ENCODE measurements around the gene FSCN2.

The FSCN2 gene

DNA sequence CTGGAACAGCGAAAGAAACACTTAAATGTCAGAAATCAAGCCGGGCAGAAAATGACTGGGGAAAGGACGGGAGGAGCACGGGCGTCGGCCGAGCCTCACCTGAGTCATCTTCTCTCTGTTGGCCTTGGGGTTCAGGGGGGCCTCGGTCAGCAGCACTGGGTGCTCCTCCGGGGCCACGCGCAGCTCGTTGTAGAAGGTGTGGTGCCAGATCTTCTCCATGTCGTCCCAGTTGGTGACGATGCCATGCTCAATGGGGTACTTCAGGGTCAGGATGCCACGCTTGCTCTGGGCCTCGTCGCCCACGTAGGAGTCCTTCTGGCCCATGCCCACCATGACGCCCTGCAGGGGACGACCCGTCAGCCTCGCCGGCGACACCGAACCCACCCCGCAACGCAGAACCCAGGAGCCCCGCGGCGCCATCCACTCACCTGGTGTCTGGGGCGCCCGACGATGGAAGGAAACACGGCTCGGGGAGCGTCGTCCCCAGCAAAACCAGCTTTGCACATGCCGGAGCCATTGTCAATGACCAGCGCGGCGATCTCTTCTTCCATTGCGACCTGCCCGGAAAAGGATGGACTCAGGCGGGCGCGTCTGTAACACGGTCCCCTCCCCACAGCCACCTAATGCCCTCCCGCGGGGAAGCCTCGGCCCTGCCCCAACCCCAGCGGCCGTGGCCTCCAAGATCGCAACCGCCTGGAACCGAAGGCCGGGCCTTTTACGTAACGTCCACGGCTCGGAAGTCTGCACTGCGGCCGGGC is 16.2 kb upstream of the FSCN2 start:
- DNase-seq: peak in 1 of 58 donors; percentile 74

- DNase-seq: peak; percentile 38 to 94 (median 89)
Observed at GRCh38 chr17:81512562-81513371, 15.4 kb upstream of the FSCN2 start, which contains the start of gene ACTG1. Gene ACTG1, minus strand, starts transcription at chr17:81512799. Its CDS starts 445 bp downstream, at chr17:81512354.

GRCh38 chr17:81513372-81513752 is 14.8 kb upstream of the FSCN2 start:
- peak in 35 of 58 donors; percentile 41 to 72 (median 58) for DNase-seq

- peak in 35 of 58 donors; percentile 35 to 72 (median 57) for DNase-seq
Observed at GRCh38 chr17:81513753-81514488, 14.3 kb upstream of the FSCN2 start.

DNA sequence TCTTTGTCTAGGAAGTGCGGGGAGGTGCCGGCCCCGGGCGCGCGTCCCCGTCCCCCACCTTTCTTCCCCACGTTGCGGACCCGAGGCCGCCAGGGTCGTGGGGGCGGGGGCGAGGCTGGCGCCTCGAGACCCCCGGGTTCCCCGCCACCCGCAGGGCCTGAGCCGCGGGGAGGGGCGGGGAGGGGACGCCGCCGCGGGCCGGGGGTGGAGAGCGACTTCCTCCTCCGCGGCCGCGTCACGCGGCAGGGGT is 13.8 kb upstream of the FSCN2 start:
- no peak for DNase-seq

DNA sequence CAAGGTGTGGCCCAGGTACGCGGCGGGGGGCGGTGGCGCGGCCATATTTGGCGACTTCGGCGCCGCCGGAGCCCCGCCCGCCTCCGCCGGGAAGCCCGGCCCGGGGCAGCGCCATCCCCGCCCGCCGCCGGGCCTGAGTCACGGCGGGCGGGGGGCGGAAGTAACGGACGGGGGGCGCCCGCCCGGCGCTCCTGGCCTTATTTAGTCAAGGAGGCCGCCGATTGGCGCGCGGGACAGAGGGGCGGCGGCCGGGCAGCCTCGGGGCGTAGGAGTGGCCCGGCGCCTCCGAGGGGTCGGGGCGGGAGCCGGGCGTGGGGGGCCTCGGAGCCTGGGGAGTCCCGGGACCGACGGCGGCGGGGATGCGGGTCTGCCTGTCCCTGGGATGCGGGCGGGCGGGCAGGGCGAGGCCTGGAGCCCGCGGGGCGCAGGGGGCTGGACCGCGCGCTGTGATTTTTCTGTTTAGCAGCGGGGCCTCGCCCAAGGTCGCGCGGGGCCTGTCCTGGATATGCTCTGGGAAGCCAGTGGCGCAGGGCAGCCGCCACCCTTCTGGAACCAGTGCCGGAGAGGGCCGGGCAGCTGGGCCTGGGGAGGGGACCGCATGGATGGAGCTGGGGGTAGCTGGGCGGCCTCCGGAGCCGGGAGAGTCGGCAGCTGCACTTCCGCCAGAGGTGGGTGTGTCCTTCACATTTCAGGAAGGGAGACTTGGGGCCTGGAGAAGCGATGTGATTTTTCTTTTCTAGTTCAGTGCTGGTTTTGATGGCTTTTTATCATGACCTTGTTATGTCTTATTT is 13.2 kb upstream of the FSCN2 start:
- peak in 26 of 58 donors; percentile 24 to 70 (median 42) for DNase-seq

DNA sequence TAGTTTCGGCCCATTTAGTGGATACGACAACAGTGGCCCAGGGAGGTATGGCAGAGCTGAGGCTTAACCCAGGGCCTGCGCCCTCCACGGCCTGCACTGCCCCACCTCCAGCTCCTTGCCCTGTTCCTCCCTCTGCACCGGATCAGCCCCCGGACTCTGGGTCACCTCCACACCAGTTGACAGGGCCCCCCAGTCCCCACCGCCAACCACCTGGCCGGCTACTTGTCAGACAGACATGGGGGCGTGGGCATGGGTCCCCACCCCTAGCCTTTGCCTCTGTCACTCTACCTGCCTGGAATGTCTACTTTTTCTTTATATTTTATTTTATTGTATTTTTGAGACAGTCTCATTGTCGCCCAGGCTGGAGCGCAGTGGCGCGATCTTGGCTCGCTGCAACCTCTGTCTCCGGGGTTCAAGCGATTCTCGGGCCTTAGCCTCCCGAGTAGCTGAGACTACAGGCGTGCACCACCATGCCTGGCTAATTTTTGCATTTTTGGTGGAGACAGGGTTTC is 12.6 kb upstream of the FSCN2 start:
- no peak for DNase-seq

DNA sequence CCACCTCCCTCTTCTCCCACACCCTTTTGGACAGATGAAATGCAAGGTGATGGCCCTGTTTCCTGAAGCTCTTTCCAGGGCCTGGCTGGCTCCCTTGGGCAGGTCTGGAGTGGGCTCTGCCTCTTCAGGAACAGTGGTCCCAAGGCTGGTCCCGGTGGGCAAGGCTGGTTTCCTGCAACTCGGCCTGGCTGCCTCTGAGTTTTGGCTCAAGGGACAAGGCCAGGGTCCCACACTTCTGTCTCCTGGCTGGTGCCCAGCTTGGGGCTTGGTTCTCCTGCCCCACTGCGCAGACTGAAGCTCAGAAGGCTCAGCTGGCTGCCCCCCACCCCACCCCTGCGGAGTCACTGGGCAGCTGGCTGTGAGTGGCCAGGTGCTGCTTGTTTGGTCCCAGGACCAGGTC is 11.7 kb upstream of the FSCN2 start:
- no peak for DNase-seq

DNA sequence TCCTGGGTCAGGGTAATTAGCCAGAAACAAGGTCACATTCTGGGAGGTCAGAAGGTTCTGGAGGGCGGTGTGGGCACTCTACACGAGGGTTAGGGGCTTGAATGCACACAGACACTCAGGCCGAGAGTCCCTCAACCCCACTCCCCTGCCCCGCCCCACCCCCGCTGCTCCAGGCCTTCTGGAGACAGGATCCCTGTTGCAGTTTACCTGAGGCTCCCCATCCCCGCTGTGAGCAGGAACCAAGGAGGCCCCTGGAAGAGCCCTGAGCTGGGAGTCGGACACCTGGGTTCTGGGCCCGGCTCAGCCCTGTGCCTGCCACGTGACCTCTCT is 11.2 kb upstream of the FSCN2 start:
- DNase-seq: no peak

DNA sequence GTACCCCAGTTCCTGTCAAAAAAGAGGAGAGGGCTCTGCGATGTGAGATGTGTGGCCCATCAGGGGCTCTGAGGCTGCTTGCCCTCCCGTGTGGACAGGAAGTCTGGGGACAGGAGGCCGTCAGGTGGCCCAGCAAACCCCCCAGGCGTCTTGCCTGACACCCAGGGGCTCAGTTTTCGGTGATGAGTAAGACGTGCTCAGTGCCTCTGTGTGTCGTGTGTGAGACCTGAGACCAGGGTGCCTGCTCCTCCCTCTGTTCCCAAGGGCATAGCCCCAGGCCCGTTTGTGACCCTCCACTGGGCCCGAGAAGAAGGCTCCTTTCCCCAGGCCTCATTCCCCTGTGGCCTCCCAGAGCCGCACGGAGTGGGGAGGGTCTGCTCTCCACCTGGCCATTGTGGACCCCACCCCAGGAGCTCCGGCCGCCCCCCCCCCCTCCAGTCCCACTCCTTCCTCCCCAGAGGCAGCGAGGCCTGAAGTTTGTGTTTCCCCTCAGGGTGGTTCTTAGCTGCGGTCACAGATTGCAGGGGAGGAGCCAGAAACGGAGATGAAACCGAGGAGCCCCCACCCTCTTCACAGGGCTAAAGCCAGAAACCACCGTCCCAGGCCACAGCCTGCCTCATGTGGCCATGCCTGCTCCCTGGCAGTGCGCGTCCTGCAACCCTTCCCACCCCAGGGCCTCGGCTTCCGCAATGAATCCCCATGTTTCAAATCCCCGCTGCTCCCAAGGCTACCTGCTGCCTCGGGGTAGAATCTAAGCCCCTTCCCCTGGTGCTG is 10.7 kb upstream of the FSCN2 start:
- no peak for DNase-seq

- no peak for DNase-seq
Observed at GRCh38 chr17:81518113-81518784, 9.9 kb upstream of the FSCN2 start.

- no peak for DNase-seq
Observed at GRCh38 chr17:81518785-81519283, 9.3 kb upstream of the FSCN2 start.

GRCh38 chr17:81519284-81520020 is 8.7 kb upstream of the FSCN2 start:
- DNase-seq: no peak

DNA sequence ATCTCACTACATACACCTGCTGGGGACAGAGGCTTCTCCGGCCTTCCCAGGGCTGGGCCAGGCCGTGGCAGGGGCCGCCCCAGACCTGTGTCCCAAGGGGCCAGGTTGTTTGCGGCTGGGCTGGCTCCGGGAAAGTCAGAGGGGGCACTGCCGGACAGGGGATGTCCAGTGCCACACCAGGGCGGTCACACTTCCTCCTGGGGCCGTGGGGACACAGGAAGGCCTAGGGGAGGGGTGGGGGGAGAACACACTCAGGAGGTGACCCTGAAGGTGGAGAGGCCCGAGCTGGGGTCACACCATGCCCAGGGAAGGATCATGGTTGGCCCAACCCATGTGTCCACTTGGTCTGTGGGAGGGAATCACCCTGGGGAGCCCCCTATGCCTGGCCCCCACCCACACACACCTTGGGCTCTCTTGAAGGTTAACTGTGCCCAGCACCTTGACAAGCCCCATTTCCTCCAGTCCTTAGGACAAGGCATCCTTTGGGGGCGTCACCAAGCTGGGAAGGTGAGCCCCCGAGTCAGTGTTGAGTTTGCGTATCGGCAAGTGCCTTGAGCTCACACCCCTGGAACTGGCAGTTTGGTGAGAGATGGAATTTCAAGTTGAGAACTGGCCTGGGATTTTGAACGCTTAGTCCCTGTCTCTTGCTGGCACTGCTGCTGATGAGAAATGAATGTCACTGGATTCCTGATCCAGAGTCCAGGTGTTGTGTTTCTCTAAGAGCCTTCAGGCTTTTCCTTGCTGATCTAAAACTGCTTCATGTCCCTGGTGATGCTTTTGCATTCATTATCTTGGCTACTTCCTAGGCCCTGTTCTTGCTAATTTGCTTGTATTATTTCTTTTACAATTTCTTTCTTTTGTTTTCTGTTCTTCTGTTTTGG is 7.9 kb upstream of the FSCN2 start:
- DNase-seq: no peak

DNA sequence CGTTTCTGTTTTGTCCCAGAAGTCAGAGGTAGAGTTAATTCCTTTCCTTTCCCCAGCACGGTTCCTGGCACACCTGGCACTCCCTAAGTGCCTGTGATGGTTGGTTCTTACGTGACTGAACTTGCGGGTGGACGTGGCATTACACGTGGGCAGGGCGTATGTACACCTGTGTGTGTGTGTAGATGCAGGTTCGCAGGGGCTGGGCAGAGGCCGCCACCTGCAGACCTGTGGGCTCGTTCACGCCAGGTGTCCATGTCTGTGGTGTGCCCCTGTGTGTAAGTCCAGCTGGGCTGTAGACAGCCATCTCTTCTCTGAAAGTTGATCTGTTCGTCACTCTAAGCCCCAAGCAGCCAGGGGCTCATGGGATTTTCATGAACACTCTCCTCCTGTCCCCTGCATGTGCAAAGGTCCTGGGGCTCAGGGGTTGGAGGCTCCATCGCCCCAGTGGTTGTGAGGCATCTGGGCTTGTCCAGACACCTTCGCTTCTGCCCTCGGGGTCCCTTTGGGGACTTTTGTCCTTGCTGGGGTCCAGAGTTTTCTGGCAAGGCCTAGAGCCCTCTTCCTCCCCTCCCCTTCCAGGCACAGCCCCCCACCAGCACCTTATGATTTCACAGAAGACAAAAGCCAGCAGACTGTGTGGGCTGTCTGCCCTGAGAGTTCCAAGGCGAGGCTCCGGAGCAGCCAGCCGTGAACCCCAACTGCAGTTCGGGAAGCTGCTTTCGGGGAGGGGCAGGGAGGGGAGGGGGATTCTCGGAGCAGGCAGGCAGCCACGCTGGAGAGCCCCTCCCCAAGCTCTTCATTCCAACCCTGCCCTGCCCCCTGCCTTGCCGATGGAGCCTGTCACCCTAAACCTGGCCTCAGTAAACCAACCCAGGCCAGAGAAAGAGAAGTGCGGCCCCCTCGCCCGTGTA is 5.4 kb upstream of the FSCN2 start:
- DNase-seq: no peak

DNA sequence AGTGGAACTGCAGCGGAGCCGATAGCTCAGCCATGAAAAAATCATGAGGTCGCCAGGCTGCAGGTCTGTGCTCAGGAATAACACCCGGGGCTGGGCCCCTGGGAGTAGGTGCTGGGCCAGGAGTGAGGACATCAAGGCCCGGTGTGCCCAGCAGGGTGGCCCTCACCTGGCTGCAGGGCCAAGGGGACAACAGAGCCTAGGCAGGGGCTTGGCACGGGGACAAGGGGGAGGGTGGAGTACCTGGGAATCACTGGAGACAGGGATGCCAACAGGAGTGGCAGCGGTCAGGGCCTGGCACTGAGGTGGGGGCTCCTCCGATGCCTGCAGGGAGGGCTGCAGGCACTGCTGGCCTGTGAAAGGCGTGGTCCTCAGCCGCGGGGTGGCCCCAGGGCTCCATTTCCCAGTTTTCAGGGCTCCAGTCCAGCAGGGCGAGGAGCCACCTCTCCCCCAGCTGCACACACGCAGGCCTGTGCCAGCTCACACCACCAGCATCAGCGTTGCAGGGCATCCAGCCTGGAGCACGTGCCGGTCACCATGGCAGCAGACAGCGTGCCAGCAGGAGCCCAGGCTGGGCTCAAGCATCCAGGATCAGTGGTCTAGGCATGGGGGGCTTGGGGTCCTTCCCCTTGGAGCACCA is 4.7 kb upstream of the FSCN2 start:
- peak in 50 of 58 donors; percentile 20 to 85 (median 56) for DNase-seq

Data from anterior cingulate cortex (tissue), 58 donors.